Lower lobe of right lung (tissue), 2 donors: ENCODE measurements around the gene ALDH1A1. TPM values are rescaled to one million over a fixed set of nuclear protein-coding genes. Genes with fewer than 3 reads are reported as not detected.
A peak's percentile ranks its signal among the peaks of the same experiment; 100 is the strongest.

Experiments used
- ATAC-seq, 2 donors: fragments of 200-7000 bp; cut with Tn5 transposase; one replicate each; pipeline ENCODE4 v1.9.1; 2020 to 2022; ENCODE audit warnings: mild to moderate bottlenecking in 2 of 2, moderate library complexity in 2 of 2
- DNase-seq: peaks from one replicate; pipeline ENCODE4 v3.0.0-alpha.2; 2020
- H3K27ac ChIP-seq: fragments of 200-600 bp; one replicate; pipeline ENCODE4 v1.8.0; 2022
- H3K27me3 ChIP-seq: fragments of 200-600 bp; one replicate; pipeline ENCODE4 v1.8.0; 2022; ENCODE audit warnings: low read depth
- H3K36me3 ChIP-seq: fragments of 200-600 bp; one replicate; pipeline ENCODE4 v1.8.0; 2022; ENCODE audit warnings: mild to moderate bottlenecking
- H3K4me1 ChIP-seq: fragments of 200-600 bp; one replicate; pipeline ENCODE4 v1.8.0; 2022
- H3K4me3 ChIP-seq: fragments of 200-600 bp; one replicate; pipeline ENCODE4 v1.8.0; 2022; ENCODE audit warnings: mild to moderate bottlenecking
- H3K9me3 ChIP-seq: fragments of 200-600 bp; one replicate; pipeline ENCODE4 v1.8.0; 2022
- intact Hi-C: fragments of 100-400 bp; cut with DNase I; formaldehyde crosslinking; loops from one replicate; pipeline ENCODE4 v1.11.0; 2022
- long read RNA-seq: library from polyadenylated mRNA; unstranded; transcript quantifications from one replicate; pipeline ENCODE4 v2.0.0, GENCODE V29; 2021
- total RNA-seq: library from RNA; stranded (reverse); fragmentation: NEBNext Ultra II Directional; extraction: Animal tissue kit (Norgen Biotek cat#: 25700); gene quantifications from one replicate; pipeline ENCODE4 v1.2.1, GENCODE V29; 2021
- TF ChIP-seq, protein P1 (sequence below): fragments of 200-600 bp; IDR thresholded peaks from one replicate; pipeline ENCODE4 v1.8.0; 2022; ENCODE audit warnings: antibody characterized with exemption, mild to moderate bottlenecking
- donor health status: DM: no; HTN: yes; CAD: no; lungs with severe emphysema.

Gene ALDH1A1
- total RNA-seq: 238 TPM
- long read RNA-seq, transcript ALDH1A1-201 (13 exons, 2,107 nt): major isoform, 182 of 233 reads
- long read RNA-seq, partial matches to known transcripts: 40 of 233 reads
- long read RNA-seq, other reads (novel, unspliced or antisense): 11 of 233 reads

GRCh38 chr9:72952914-72953313 lies at the start of gene ALDH1A1:
Gene ALDH1A1 (minus strand): TSS chr9:72953053. CDS start chr9:72953000, 53 bp downstream.
- TF ChIP-seq, protein P1, sequence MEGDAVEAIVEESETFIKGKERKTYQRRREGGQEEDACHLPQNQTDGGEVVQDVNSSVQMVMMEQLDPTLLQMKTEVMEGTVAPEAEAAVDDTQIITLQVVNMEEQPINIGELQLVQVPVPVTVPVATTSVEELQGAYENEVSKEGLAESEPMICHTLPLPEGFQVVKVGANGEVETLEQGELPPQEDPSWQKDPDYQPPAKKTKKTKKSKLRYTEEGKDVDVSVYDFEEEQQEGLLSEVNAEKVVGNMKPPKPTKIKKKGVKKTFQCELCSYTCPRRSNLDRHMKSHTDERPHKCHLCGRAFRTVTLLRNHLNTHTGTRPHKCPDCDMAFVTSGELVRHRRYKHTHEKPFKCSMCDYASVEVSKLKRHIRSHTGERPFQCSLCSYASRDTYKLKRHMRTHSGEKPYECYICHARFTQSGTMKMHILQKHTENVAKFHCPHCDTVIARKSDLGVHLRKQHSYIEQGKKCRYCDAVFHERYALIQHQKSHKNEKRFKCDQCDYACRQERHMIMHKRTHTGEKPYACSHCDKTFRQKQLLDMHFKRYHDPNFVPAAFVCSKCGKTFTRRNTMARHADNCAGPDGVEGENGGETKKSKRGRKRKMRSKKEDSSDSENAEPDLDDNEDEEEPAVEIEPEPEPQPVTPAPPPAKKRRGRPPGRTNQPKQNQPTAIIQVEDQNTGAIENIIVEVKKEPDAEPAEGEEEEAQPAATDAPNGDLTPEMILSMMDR: no peak
- intact Hi-C loops: no loop called here
- peak within 1 kb of the TSS; percentile 45 for H3K4me3 ChIP-seq
- ATAC-seq (peak; percentile 81 to 92), DNase-seq (no peak)
- H3K36me3 ChIP-seq: no peaks in the 10 kb centered on the region
- peaks cover 31% of the 10 kb centered on the region for H3K4me1 ChIP-seq
- no peaks in the 10 kb centered on the region for H3K27me3 ChIP-seq
- H3K9me3 ChIP-seq: no peaks in the 10 kb centered on the region
- H3K27ac ChIP-seq: peak within 1 kb of the TSS; percentile 74

- TF ChIP-seq, protein P1: no peak
- DNase-seq (no peak), ATAC-seq (no peak)
- Histone ChIP-seq H3K36me3 (no peaks in the 10 kb centered on the region), H3K27me3 (no peaks in the 10 kb centered on the region), H3K4me1 (no peaks in the 10 kb centered on the region), H3K9me3 (no peaks in the 10 kb centered on the region), H3K27ac (no peak overlapping the region), H3K4me3 (no peak overlapping the region)
- intact Hi-C loops: no loop called here
These were observed 49.0 kb upstream of the ALDH1A1 start for GRCh38 chr9:73001860-73002259.

GRCh38 chr9:72998363-72998762 lies 45.5 kb upstream of the ALDH1A1 start:
- intact Hi-C loops: no loop called here
- H3K4me3 ChIP-seq: no peak overlapping the region
- no peaks in the 10 kb centered on the region for H3K36me3 ChIP-seq
- ATAC-seq (no peak), DNase-seq (no peak)
- H3K27me3 ChIP-seq: no peaks in the 10 kb centered on the region
- no peaks in the 10 kb centered on the region for H3K9me3 ChIP-seq
- no peaks in the 10 kb centered on the region for H3K4me1 ChIP-seq
- H3K27ac ChIP-seq: no peak overlapping the region
- TF ChIP-seq, protein P1: no peak

- TF ChIP-seq, protein P1: no peak
- H3K4me1 ChIP-seq: no peaks in the 10 kb centered on the region
- H3K27me3 ChIP-seq: no peaks in the 10 kb centered on the region
- ATAC-seq: peak in 1 of 2 donors; percentile 48
- H3K4me3 ChIP-seq: no peak overlapping the region
- DNase-seq: peak; percentile 33
- H3K9me3 ChIP-seq: no peaks in the 10 kb centered on the region
- no peak overlapping the region for H3K27ac ChIP-seq
- no peaks in the 10 kb centered on the region for H3K36me3 ChIP-seq
- intact Hi-C loops: no loop called here
These were observed 44.6 kb upstream of the ALDH1A1 start for GRCh38 chr9:72997387-72997995.

GRCh38 chr9:72996684-72997314 lies 43.9 kb upstream of the ALDH1A1 start:
- H3K27ac ChIP-seq: no peak overlapping the region

More at GRCh38 chr9:72996684-72997314, 43.9 kb upstream of the ALDH1A1 start:
- Histone ChIP-seq H3K4me1 (no peaks in the 10 kb centered on the region), H3K36me3 (no peaks in the 10 kb centered on the region), H3K9me3 (no peaks in the 10 kb centered on the region), H3K27me3 (no peaks in the 10 kb centered on the region), H3K4me3 (no peak overlapping the region)
- intact Hi-C loops: no loop called here
- ATAC-seq (no peak), DNase-seq (no peak)
- TF ChIP-seq, protein P1: no peak
